ENCODE results near the gene KIT.
"Not testable (repeated sequence)": the region's sequence is repeated elsewhere in the genome, so short reads cannot be mapped to it uniquely, and the experiment has no call there.

Gene KIT

DNA sequence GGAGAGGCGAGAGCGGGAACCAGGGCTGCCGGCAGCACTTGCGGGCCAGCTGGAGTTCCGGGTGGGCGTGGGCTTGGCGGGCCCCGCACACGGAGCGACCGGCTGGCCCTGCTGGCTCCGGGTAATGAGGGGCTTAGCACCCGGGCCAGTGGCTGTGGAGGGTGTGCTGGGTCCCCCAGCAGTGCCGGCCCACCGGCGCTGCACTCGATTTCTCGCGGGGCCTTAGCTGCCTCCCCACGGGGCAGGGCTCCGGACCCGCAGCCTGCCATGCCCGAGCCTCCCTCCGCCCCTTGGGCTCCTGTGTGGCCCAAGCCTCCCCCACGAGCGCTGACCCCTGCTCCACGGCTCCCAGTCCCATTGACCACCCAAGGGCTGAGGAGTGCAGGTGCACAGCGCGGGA, 25.2 kb upstream of the KIT start:
- TF ChIP-seq, protein P1, sequence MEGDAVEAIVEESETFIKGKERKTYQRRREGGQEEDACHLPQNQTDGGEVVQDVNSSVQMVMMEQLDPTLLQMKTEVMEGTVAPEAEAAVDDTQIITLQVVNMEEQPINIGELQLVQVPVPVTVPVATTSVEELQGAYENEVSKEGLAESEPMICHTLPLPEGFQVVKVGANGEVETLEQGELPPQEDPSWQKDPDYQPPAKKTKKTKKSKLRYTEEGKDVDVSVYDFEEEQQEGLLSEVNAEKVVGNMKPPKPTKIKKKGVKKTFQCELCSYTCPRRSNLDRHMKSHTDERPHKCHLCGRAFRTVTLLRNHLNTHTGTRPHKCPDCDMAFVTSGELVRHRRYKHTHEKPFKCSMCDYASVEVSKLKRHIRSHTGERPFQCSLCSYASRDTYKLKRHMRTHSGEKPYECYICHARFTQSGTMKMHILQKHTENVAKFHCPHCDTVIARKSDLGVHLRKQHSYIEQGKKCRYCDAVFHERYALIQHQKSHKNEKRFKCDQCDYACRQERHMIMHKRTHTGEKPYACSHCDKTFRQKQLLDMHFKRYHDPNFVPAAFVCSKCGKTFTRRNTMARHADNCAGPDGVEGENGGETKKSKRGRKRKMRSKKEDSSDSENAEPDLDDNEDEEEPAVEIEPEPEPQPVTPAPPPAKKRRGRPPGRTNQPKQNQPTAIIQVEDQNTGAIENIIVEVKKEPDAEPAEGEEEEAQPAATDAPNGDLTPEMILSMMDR (conservative IDR thresholded peaks at IDR 0.05; ENCODE audit: control insufficient read depth, insufficient read depth, low read depth, low read length) = no peak
- H3K4me3 ChIP-seq (ENCODE audit: control insufficient read depth, low read depth, low read length) = no peak overlapping the region
- DNase-seq (ENCODE audit: low read depth) = no peak

DNA sequence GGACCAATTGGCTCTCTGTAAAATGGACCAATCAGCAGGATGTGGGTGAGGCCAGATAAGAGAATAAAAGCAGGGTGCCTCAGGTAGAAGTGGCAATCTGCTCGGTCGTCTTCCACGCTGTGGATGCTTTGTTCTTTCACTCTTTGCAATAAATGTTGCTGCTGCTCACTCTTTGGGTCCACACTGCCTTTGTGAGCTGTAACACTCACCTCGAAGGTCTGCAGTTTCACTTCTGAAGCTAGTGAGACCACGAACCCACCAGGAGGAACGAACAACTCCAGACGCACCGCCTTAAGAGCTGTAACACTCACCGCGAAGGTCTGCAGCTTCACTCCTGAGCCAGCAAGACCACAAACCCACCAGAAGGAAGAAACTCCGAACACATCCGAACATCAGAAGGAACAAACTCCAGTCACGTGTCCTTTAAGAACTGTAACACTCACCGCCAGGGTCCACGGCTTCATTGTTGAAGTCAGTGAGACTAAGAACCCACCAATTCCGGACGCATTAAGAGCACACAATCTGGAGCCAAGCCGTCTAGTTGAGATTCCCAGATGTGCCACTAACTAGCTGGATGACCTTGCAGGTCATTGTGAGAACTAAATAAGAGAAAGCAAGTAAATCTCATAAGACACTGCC, 24.5 kb upstream of the KIT start:
- not testable (repeated sequence) for H3K4me3 ChIP-seq (ENCODE audit: control insufficient read depth, low read depth, low read length); DNase-seq (ENCODE audit: low read depth)

DNA sequence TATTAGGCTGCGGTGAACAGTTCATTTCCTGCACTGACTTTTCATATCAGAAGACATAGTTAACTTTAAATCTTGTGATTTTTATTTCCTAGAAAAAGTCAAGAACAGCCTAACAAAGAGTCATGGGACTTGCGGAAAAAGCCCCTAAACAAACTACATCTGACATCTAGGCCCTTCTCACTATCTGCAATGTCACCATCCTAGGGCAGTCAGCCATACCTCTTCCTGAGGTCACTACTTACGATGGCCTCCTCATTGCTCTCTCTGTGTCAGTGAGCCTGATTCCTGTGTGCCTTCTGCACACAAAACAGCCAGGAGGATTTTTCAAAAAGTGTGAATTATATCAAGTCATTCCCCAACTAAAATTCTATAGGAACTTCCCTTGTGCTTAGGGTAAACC, 22.4 kb upstream of the KIT start:
- TF ChIP-seq, protein P1 (conservative IDR thresholded peaks at IDR 0.05; ENCODE audit: control insufficient read depth, insufficient read depth, low read depth, low read length) = no peak
- DNase-seq (ENCODE audit: low read depth) = no peak
- H3K4me3 ChIP-seq (ENCODE audit: control insufficient read depth, low read depth, low read length) = no peak overlapping the region

DNA sequence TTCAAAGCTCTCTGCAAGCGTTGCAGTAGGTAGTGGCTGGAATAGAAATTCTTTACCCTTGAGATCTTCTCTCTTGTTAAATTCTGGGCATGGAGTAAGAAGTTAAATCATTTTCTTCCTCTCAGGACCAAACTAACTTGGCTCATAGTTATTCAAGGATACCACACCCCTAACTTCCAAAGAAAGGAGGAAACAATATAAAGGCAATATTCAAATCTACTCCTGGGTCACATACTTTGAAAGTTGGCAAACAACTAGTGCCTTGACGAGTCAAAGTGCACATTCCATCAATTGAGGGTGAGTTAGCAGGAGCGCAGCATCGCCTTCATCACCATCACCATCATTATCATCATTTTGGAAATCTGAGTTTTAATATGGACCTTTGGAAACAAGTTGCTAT, 20.4 kb upstream of the KIT start:
- no peak for DNase-seq (ENCODE audit: low read depth)
- TF ChIP-seq, protein P1 (conservative IDR thresholded peaks at IDR 0.05; ENCODE audit: control insufficient read depth, insufficient read depth, low read depth, low read length) = no peak
- H3K4me3 ChIP-seq (ENCODE audit: control insufficient read depth, low read depth, low read length) = no peak overlapping the region

DNA sequence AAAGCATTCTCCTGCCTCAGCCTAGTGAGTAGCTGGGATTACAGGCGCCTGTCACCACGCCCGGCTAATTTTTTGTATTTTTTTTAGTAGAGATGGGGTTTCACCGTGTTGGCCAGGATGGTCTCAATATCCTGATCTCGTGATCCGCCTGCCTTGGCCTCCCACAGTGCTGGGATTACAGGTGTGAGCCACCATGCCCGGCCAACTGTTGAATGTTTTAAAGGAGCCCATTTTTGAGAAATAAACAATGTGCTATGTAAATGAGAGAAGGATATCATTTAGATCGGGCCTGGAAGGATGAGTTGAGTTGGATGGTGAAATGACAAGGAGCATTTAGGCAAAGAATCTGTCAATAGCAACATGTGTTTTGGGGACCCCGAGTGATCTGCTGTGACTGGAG, 16.7 kb upstream of the KIT start:
- not testable (repeated sequence) for DNase-seq (ENCODE audit: low read depth); H3K4me3 ChIP-seq (ENCODE audit: control insufficient read depth, low read depth, low read length)

DNA sequence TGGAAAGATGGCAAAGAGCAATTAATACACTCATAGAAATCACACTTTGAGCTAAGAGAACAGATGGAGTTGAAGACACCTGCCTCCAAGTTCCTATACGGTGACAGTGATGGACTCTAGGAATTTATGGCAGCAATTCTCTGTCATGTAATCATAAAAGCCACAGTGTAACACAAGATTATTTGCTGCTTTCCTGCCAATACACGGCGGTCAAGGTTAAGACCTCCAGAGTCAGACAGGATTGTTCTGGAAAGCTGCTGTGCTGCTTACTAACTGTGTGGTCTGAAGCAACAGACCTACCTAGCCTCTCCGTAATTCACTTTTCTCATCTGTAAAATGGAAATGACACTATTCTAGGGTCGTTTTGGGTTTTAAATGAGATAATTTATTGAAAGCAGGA, 14.6 kb upstream of the KIT start:
- no peak overlapping the region for H3K4me3 ChIP-seq (ENCODE audit: control insufficient read depth, low read depth, low read length)

DNA sequence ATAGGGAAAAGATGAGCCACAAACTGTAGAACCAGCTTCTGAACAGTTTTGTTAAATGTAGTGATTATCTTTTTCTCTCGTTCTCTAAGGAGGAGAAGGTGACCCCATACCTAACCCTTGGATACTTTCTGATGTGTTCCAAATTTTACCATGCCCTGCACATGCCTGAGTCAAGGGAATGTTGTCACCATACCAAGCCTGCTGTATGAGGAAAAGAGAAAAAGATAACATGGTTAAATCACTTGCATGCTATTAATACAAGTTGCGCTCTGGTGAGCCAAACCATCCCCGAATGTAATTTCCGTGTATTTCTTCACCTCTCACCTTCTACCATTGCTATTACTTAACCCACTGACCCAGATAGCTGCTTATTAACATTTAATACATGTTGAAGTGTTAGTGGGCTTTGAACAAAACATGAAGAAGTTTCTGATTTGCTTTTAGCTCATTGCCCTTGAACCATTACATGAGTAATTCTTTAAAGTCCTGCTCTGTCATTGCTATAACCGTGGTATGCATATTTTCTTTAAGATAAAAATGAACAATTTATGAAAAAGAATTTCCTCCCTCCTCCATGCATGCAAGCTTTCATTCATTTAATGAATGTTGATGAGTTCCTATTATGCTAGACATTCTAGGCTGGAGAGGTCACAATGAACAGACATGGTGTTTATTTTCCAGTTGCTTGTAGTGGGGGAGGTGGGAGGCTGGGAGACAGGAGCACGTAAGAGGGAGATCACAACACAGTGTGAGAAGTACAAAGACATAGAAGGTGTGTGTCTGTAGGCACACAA, 13.6 kb upstream of the KIT start:
- no peak for DNase-seq (ENCODE audit: low read depth)
- TF ChIP-seq, protein P1 (conservative IDR thresholded peaks at IDR 0.05; ENCODE audit: control insufficient read depth, insufficient read depth, low read depth, low read length) = no peak
- H3K4me3 ChIP-seq (ENCODE audit: control insufficient read depth, low read depth, low read length) = no peak overlapping the region

More for the DNA sequence above, 14.6 kb upstream of the KIT start:
- no peak for DNase-seq (ENCODE audit: low read depth)
- TF ChIP-seq, protein P1 (conservative IDR thresholded peaks at IDR 0.05; ENCODE audit: control insufficient read depth, insufficient read depth, low read depth, low read length) = no peak
